Gastroesophageal sphincter (tissue), 2 donors: Measurements from ENCODE around the gene QDPR.

Experiments used
- EP300 ChIP-seq: sonication (generic); formaldehyde crosslinking; IDR thresholded peaks from one replicate; pipeline ENCODE4 v1.6.1; 2017; ENCODE audit warnings: antibody characterized with exemption, mild to moderate bottlenecking
- POLR2A ChIP-seq, 2 donors: fragments of 450-650 bp; IDR thresholded peaks; one replicate each; pipeline ENCODE4 v1.6.1; 2017; ENCODE audit warnings: antibody characterized with exemption in 2 of 2, mild to moderate bottlenecking in 2 of 2, moderate library complexity in 1 of 2

GRCh38 chr4:17511509-17511949 lies 361 bp downstream of the QDPR start:
- TF ChIP-seq POLR2A (IDR thresholded peaks at IDR 0.05) (no peak), EP300 (no peak)
